ENCODE data around the gene RAC2. TPM values are rescaled to one million over a fixed set of nuclear protein-coding genes. Genes with fewer than 3 reads are reported as not detected.

The RAC2 gene
- total RNA-seq, 3 donors from 2014 or later: 388 to 432 (median 395) TPM

DNA sequence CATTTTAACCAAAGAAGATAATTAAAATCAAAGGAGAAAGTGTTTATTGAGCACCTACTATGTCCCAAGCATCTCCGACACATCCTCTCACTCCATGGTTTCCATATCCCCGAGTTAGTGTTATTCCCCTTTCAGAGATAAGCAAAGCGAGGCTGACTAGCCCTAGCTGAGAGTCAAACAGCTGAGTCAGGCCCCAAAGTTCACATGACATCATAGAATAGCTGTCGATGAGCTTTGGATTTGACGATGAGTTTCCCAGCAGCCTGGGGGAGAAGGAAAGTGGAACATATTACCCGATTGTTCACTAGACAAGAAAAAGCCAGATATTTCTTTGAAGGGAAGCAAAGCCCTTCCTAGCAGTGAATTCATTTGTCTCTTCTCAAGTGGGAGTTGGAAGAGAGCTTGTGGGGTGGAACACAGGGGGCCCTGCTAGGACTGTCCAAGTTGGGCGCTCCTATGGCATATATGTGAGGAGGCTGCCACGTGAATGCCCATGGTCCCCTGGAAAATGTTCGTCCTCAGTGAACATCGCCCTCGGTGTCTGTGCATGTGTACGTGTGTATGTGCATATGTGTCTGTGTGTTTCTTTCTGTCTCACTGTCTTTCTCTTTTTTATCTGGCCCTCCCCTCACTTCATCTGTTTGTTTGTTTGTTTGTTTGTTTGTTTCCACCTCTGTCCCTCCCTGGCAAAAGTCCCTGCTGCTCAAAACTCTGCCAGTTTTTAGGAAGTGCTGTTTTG, 37.7 kb upstream of the RAC2 start:
- peaks cover 7% of the 10 kb centered on the region for H3K36me3 Mint-ChIP-seq (ENCODE audit: insufficient read depth)
- DNase-seq (no peak), ATAC-seq (peak in 1 of 2 donors; percentile 15)
- no peaks in the 10 kb centered on the region for H3K27me3 Mint-ChIP-seq (ENCODE audit: low read depth)
- H3K9me3 Mint-ChIP-seq: no peaks in the 10 kb centered on the region
- peak overlapping the region; percentile 88 for H3K4me3 Mint-ChIP-seq
- peaks cover 58% of the 10 kb centered on the region for H3K4me1 Mint-ChIP-seq (ENCODE audit: low read depth)

DNA sequence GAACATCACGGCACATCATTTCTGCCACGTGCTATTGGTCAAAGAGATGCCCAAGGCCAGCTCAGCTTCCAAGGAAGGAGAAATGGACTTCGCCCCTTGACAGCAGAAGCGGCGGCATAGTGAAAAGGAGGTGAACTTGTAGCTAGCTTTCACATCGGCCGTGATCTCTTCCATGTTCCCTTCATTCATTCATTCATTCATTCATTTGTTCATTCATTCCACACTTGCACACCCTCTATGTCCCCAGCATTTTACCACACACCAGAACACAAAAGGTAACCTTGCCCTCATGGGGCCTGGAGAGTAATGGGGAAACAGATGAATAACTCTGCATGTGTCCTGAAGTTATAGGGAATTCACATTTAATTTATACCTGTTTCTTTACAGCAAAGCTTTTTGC, 37.1 kb upstream of the RAC2 start:
- Mint-ChIP-seq H3K4me3 (peak overlapping the region; percentile 88), H3K27me3 (ENCODE audit: low read depth) (no peaks in the 10 kb centered on the region), H3K4me1 (ENCODE audit: low read depth) (peaks cover 52% of the 10 kb centered on the region), H3K36me3 (ENCODE audit: insufficient read depth) (peaks cover 3% of the 10 kb centered on the region), H3K9me3 (no peaks in the 10 kb centered on the region)
- DNase-seq (no peak), ATAC-seq (no peak)

DNA sequence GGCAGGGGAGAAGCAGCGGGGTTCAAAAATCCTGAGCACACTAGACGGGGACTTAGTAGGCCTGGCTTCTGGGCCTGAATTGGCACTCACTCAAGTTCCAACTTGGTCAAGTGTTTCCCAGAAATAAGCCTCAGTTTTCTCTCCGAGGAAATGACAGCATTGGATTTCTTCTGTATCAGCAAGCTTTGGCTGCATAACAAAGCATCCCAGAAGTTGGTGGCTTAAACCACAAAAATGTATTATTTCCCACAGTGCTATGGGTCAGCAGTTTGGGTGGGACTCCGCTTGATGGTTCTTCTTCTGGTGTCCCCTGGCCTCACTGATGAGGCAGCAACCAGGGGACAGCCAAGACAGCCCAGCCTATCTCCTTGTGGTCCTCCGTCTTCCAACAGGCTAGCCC, 36.6 kb upstream of the RAC2 start:
- Mint-ChIP-seq H3K9me3 (no peaks in the 10 kb centered on the region), H3K4me1 (ENCODE audit: low read depth) (peaks cover 51% of the 10 kb centered on the region), H3K27me3 (ENCODE audit: low read depth) (no peaks in the 10 kb centered on the region), H3K36me3 (ENCODE audit: insufficient read depth) (no peaks in the 10 kb centered on the region), H3K4me3 (no peak overlapping the region)
- no peak for ATAC-seq
- no peak for DNase-seq

DNA sequence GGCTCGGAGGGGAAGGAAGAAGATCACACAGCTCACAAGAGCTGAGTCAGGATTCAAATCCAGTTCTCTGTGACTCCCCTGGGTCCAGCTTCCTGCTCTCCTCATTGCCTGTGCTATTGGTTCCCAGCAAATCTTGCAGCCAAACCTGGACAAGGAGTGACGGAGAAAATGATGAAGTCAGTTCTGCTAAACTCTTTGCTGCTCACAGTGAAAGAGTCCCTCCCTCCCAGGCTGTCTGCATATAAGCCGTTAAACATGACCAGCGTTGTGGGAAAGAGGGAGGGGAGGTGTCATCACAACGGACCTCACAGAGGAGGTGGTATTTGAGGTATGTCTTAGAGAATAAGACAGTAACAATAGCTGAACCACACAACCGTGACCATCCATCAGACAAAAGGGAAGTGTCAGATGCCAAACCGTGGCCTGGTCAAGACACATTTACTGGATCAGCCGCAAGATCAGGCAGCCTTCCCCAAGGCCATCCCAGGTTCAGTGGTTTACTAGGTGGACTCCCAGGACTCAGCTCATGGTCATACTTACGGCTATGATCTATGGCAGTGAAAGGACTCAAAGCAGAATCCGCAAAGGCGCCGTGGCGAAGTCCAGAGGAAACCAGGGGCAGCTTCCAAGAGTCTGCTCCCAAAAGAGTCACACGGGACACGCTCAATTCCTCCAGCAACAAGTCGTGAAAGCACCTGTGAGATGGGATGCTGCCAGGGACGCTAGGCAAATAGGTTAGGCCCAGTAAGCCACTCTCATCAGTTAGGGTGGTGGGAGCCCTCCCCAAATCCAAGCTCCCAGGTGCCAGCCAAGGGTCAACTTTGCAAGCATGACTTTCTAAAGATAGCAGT, 35.5 kb upstream of the RAC2 start:
- no peak for DNase-seq
- Mint-ChIP-seq H3K36me3 (ENCODE audit: insufficient read depth) (no peaks in the 10 kb centered on the region), H3K27me3 (ENCODE audit: low read depth) (no peaks in the 10 kb centered on the region), H3K4me1 (ENCODE audit: low read depth) (peaks cover 50% of the 10 kb centered on the region), H3K4me3 (no peak overlapping the region), H3K9me3 (no peaks in the 10 kb centered on the region)
- no peak for ATAC-seq

DNA sequence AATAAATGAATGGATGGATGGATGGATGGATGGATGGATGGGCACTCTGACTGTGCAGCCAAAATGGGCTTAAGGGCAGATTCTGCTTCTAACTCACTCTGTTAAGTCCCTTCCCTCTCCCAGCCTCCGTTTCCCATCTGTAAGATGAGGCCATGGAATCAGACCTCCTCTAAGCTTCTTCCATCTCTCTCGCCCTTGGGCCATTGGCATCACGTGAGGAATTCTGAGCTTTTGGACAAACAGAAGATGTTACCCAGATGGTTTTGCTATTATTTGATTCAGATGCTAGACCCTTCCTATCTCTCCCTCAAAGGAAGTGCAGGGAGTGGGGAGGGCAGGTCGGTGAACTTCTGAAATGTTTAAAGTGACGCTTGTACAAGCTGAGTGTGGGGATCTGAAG, 34.2 kb upstream of the RAC2 start:
- Mint-ChIP-seq H3K4me3 (no peak overlapping the region), H3K36me3 (ENCODE audit: insufficient read depth) (no peaks in the 10 kb centered on the region), H3K9me3 (no peaks in the 10 kb centered on the region), H3K27me3 (ENCODE audit: low read depth) (no peaks in the 10 kb centered on the region), H3K4me1 (ENCODE audit: low read depth) (peaks cover 42% of the 10 kb centered on the region)
- no peak for DNase-seq
- ATAC-seq: no peak

DNA sequence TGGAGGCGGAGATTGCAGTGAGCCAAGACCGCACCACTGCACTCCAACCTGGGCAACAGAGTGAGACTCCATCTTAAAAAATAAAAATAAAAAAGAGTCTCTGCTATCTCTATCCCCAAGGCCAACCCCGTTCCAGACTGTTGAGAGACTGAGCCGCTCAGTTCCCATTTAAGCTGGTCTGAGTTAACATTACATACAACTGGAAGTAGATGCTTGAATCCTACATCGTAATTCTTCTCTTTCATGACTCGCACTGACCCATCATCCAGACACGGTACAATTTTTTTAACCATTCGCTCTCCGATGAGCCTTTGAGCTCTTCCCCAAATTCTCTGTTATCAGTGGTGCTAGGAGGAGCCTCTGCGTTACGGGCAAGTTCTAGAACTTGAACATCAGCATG, 33.3 kb upstream of the RAC2 start:
- no peak for DNase-seq
- no peak for ATAC-seq
- Mint-ChIP-seq H3K27me3 (ENCODE audit: low read depth) (no peaks in the 10 kb centered on the region), H3K4me1 (ENCODE audit: low read depth) (peaks cover 36% of the 10 kb centered on the region), H3K9me3 (no peaks in the 10 kb centered on the region), H3K36me3 (ENCODE audit: insufficient read depth) (no peaks in the 10 kb centered on the region), H3K4me3 (no peak overlapping the region)

DNA sequence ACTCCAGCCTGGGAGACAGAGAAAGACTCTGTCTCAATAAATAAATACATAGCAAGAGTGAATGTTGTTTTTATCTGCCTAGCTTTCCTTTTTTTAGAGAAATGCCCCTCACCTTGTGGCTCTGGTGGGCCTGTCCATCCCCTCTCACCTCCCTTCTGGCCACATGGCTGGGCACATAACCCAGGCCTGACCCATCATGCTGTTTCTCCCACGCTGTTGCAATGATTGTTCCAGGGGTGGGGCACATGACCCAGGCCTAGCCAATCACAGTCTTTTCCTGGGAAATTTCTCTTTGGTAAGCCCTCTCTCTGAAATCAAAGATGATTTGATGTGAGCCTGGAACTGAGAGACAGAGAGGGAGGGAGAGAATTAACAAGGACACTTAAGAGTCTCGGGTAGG, 32.7 kb upstream of the RAC2 start:
- Mint-ChIP-seq H3K4me3 (no peak overlapping the region), H3K4me1 (ENCODE audit: low read depth) (peaks cover 30% of the 10 kb centered on the region), H3K9me3 (no peaks in the 10 kb centered on the region), H3K36me3 (ENCODE audit: insufficient read depth) (no peaks in the 10 kb centered on the region), H3K27me3 (ENCODE audit: low read depth) (no peaks in the 10 kb centered on the region)
- DNase-seq: no peak
- ATAC-seq: no peak

DNA sequence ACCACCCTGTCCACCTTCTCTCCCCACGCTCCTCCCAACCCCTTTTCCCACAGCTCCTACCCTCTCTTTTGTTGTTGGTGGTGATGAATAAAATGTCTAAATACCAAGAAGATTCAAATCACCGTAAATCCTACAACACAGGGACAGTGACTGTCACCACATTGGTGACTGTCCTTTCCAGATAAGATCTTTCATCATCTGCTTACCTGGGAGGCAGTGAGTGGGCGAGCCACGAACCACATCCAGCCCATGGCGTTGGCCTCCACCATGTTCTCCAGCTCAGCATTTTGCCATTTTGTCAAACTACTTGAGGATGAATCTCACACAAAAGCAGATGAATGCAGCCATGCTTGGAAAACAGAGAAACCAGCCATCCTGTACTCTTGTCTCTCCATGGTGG, 31.6 kb upstream of the RAC2 start:
- Mint-ChIP-seq H3K4me1 (ENCODE audit: low read depth) (peaks cover 23% of the 10 kb centered on the region), H3K36me3 (ENCODE audit: insufficient read depth) (no peaks in the 10 kb centered on the region), H3K9me3 (no peaks in the 10 kb centered on the region), H3K4me3 (no peak overlapping the region), H3K27me3 (ENCODE audit: low read depth) (no peaks in the 10 kb centered on the region)
- DNase-seq (no peak), ATAC-seq (peak; percentile 61 to 79)

DNA sequence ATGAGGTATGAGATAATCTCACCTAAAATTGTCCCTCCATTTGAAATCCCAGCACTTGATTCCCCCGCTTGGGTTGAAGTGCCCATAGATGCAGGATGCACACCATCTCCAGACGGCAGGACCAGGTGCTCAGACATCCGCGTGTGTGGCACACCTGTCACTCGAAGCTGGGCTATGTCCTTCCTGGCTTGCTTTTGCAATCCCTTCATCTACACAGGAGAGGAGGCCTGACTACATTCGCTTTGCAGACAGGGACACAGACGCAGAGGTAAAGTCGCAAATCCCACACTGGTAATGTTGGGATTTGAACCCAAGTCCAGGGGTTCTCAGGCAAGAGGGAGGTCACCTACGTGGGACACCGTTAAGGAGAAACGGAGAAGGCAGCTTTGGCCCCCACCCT, 31.1 kb upstream of the RAC2 start:
- ATAC-seq: no peak
- Mint-ChIP-seq H3K27me3 (ENCODE audit: low read depth) (no peaks in the 10 kb centered on the region), H3K4me1 (ENCODE audit: low read depth) (peaks cover 24% of the 10 kb centered on the region), H3K36me3 (ENCODE audit: insufficient read depth) (no peaks in the 10 kb centered on the region), H3K4me3 (no peak overlapping the region), H3K9me3 (no peaks in the 10 kb centered on the region)
- DNase-seq: no peak

DNA sequence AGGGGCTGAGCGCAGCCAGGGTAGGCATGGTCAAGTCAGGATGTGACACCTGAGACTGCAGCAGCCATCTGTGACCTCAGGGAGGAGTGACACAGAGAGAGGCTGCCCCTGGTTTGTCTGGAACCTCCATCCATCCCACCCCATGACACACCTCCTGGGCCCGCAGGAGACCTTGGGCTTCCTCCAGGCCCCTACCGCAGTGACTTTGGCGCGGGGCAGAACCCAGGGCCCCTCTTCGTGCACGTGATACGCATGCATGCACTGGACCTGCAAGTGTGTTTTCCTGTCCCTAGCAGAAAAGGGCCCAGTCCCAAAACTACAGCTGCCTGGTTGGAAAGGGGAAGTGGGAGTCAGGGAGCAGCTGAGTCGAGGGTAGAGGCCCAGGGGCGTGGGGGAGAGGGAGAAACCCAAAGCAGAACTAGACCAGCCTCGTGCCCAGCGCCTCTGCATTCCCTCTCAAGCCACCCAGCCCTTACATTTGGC, 30.4 kb upstream of the RAC2 start:
- DNase-seq: no peak
- Mint-ChIP-seq H3K9me3 (no peaks in the 10 kb centered on the region), H3K27me3 (ENCODE audit: low read depth) (no peaks in the 10 kb centered on the region), H3K36me3 (ENCODE audit: insufficient read depth) (no peaks in the 10 kb centered on the region), H3K4me1 (ENCODE audit: low read depth) (peaks cover 29% of the 10 kb centered on the region), H3K4me3 (no peak overlapping the region)
- no peak for ATAC-seq

DNA sequence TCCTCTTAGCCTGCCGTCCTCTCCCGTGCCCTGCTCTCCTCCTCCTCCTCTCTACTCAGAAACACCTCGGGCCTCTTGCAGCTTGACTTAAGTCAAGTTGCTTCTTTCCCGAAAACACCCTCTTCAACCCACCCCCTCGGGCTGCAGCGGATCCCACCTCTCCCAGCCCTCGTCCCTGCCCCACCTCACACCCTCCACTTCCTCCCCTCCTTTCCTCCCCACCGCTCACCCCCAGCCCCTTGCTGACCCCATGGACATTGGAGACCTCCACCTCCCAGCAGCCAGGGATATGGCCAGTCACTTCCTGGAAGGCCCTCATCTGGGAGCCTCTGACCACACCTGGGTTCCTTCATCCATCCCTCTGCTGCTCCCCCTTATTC, 29.8 kb upstream of the RAC2 start:
- no peak overlapping the region for H3K4me3 Mint-ChIP-seq
- ATAC-seq: no peak

DNA sequence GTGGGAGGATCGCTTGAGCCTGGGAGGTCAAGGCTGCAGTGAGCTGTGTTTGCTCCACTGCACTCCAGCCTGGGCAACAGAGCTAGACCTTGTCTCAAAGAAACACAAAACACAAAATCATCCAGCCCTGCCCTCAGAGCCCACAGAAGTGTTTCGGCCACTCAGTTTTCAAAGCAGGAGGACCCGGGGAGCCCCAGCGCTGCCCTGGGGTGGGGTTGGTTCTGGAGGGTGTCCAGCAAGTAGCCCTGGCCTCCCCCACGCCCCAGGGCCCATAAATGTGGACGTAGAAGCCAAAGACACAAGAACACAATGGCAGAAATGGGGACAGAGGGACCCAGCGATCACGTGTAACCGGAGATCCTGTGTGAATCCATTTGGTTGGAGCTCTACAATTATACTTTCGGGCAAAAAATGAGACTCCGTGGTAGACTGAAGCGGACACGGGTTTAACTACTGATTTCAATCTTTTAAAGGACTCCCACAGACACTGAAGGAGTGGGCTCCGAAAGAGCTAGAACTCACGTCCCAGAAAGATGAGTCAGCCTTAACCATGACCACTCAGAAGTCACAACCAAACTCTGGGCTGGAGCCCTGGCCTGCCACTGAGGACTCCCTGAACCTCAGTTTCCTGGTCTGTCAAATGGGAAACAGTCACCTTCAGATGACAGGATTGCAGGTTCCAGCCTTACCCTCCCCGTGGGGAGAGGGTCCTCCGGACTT, 29.2 kb upstream of the RAC2 start:
- Mint-ChIP-seq H3K4me1 (ENCODE audit: low read depth) (peaks cover 27% of the 10 kb centered on the region), H3K9me3 (no peaks in the 10 kb centered on the region), H3K4me3 (no peak overlapping the region), H3K27me3 (ENCODE audit: low read depth) (no peaks in the 10 kb centered on the region), H3K36me3 (ENCODE audit: insufficient read depth) (no peaks in the 10 kb centered on the region)
- DNase-seq (no peak), ATAC-seq (peak; percentile 66 to 76)

More for the DNA sequence above, 29.8 kb upstream of the RAC2 start:
- no peaks in the 10 kb centered on the region for H3K27me3 Mint-ChIP-seq (ENCODE audit: low read depth)
- no peak for DNase-seq
- H3K36me3 Mint-ChIP-seq (ENCODE audit: insufficient read depth): no peaks in the 10 kb centered on the region
- peaks cover 32% of the 10 kb centered on the region for H3K4me1 Mint-ChIP-seq (ENCODE audit: low read depth)
- no peaks in the 10 kb centered on the region for H3K9me3 Mint-ChIP-seq

DNA sequence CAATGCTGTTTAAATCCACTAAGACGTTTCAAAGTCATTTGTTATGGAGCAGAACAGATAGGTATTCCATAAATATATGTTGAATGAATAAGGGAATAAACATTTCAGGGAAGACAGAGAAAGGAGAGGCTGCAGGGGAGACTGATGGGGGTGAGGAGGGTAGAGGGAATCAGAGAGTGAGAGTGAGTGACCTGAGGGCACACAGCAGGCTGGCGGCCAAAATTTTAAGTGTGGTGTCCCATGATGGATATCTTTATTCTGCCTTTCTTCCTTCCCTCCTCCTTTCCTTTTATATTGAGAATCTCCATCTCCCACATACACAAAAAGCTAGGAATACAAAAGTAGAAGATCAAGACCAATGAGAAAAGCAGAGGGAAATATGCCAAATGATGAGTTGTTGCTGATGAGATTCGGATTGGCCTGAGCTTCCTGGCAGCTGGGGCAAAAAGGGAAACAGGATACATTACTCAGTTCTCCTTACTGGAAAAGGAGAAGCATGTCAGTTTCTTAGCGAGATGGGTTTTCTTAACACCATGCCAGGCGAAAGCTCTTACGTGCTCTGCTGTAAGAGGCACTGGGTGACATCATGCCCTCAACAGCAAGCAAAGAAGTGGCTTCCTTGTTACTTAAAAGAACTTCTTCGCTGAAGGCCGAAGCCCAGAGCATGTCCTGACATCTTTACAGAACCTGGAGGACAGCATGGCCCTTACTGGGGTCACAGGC, 27.0 kb upstream of the RAC2 start:
- Mint-ChIP-seq H3K9me3 (no peaks in the 10 kb centered on the region), H3K27me3 (ENCODE audit: low read depth) (no peaks in the 10 kb centered on the region), H3K36me3 (ENCODE audit: insufficient read depth) (no peaks in the 10 kb centered on the region), H3K4me1 (ENCODE audit: low read depth) (peaks cover 42% of the 10 kb centered on the region), H3K4me3 (no peak overlapping the region)
- ATAC-seq (no peak), DNase-seq (no peak)
